ENCODE measurements around the gene OAS1. TPM values are rescaled to one million over a fixed set of nuclear protein-coding genes. Genes with fewer than 3 reads are reported as not detected.
"Not testable (repeated sequence)": the region's sequence is repeated elsewhere in the genome, so short reads cannot be mapped to it uniquely, and the experiment has no call there.

OAS1 gene
- total RNA-seq, 1 donor from 2014 or later, result not detected

- TF ChIP-seq, protein P1, sequence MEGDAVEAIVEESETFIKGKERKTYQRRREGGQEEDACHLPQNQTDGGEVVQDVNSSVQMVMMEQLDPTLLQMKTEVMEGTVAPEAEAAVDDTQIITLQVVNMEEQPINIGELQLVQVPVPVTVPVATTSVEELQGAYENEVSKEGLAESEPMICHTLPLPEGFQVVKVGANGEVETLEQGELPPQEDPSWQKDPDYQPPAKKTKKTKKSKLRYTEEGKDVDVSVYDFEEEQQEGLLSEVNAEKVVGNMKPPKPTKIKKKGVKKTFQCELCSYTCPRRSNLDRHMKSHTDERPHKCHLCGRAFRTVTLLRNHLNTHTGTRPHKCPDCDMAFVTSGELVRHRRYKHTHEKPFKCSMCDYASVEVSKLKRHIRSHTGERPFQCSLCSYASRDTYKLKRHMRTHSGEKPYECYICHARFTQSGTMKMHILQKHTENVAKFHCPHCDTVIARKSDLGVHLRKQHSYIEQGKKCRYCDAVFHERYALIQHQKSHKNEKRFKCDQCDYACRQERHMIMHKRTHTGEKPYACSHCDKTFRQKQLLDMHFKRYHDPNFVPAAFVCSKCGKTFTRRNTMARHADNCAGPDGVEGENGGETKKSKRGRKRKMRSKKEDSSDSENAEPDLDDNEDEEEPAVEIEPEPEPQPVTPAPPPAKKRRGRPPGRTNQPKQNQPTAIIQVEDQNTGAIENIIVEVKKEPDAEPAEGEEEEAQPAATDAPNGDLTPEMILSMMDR (conservative IDR thresholded peaks at IDR 0.05), result no peak
- no peaks in the 10 kb centered on the region for H3K4me1 Mint-ChIP-seq
- H3K36me3 Mint-ChIP-seq (ENCODE audit: low read depth), result peaks cover 3% of the 10 kb centered on the region
- H3K27me3 Mint-ChIP-seq (ENCODE audit: low read depth), result peaks cover 63% of the 10 kb centered on the region
- H3K27ac Mint-ChIP-seq (ENCODE audit: unreplicated experiment), result no peak overlapping the region
- no peak for DNase-seq (ENCODE audit: low read depth, low spot score)
- peaks cover 6% of the 10 kb centered on the region for H3K9me3 Mint-ChIP-seq
- no peak overlapping the region for H3K4me3 Mint-ChIP-seq
Measured at GRCh38 chr12:112919121-112919520, 12.4 kb downstream of the OAS1 start.

DNA sequence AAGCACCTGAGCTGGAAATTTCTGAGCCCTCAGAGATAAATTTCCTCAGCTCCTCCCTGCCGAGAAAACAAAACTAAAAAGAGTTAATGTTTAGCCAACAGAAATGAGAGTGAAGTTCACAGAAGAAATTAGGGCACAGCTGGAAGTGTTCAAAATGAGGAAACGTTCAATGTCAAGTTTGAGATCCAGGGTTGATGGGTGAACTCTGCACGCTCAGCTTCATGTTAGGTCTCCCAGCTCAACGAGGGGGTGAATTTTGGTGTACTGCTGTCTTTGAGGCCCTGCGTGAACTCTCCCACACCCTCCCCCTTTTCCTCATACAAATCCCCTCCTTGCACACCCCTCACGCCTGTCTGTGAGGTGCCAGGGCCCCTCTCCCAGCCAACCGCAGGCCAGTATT lies 18.2 kb downstream of the OAS1 start:
- no peak for DNase-seq (ENCODE audit: low read depth, low spot score)
- Mint-ChIP-seq H3K27ac (ENCODE audit: unreplicated experiment) (no peak overlapping the region), H3K9me3 (peaks cover 4% of the 10 kb centered on the region), H3K36me3 (ENCODE audit: low read depth) (peaks cover 3% of the 10 kb centered on the region), H3K27me3 (ENCODE audit: low read depth) (peaks cover 61% of the 10 kb centered on the region), H3K4me3 (no peak overlapping the region), H3K4me1 (peaks cover 5% of the 10 kb centered on the region)
- TF ChIP-seq, protein P1 (conservative IDR thresholded peaks at IDR 0.05), result no peak

GRCh38 chr12:112926416-112927033 lies 19.8 kb downstream of the OAS1 start:
- not testable (repeated sequence) for H3K4me1 Mint-ChIP-seq; H3K36me3 Mint-ChIP-seq (ENCODE audit: low read depth); H3K27ac Mint-ChIP-seq (ENCODE audit: unreplicated experiment); H3K4me3 Mint-ChIP-seq; H3K9me3 Mint-ChIP-seq; DNase-seq (ENCODE audit: low read depth, low spot score)
- peaks cover 47% of the 10 kb centered on the region for H3K27me3 Mint-ChIP-seq (ENCODE audit: low read depth)

DNA sequence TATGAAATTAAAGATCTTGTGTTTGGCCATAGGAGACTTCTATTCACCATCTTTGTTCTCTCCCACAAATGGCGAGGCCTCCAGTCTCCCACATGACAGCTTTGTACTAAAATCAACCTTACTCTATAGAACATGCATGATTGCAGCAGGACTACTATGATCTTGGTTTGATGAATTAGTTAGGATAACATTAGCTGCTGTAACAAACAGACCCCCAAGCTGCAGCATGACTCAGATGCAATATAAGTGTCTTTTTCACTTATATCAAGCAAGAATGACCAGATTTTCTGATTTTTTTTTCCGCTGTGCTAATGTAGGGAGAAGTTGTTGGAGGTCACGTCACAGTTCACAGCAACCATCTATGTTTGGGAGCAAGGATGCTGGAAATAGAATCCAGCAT lies 20.7 kb downstream of the OAS1 start:
- peaks cover 3% of the 10 kb centered on the region for H3K36me3 Mint-ChIP-seq (ENCODE audit: low read depth)
- peaks cover 5% of the 10 kb centered on the region for H3K4me1 Mint-ChIP-seq
- no peak overlapping the region for H3K27ac Mint-ChIP-seq (ENCODE audit: unreplicated experiment)
- no peak for DNase-seq (ENCODE audit: low read depth, low spot score)
- TF ChIP-seq, protein P1 (conservative IDR thresholded peaks at IDR 0.05), result no peak
- peaks cover 4% of the 10 kb centered on the region for H3K9me3 Mint-ChIP-seq
- H3K4me3 Mint-ChIP-seq, result no peak overlapping the region
- H3K27me3 Mint-ChIP-seq (ENCODE audit: low read depth), result peaks cover 43% of the 10 kb centered on the region

GRCh38 chr12:112927925-112928324 lies 21.2 kb downstream of the OAS1 start:
- peaks cover 5% of the 10 kb centered on the region for H3K4me1 Mint-ChIP-seq
- no peak overlapping the region for H3K4me3 Mint-ChIP-seq
- TF ChIP-seq, protein P1 (conservative IDR thresholded peaks at IDR 0.05), result no peak
- peaks cover 4% of the 10 kb centered on the region for H3K9me3 Mint-ChIP-seq
- peaks cover 41% of the 10 kb centered on the region for H3K27me3 Mint-ChIP-seq (ENCODE audit: low read depth)
- H3K27ac Mint-ChIP-seq (ENCODE audit: unreplicated experiment), result no peak overlapping the region
- H3K36me3 Mint-ChIP-seq (ENCODE audit: low read depth), result peaks cover 3% of the 10 kb centered on the region
- DNase-seq (ENCODE audit: low read depth, low spot score), result no peak

DNA sequence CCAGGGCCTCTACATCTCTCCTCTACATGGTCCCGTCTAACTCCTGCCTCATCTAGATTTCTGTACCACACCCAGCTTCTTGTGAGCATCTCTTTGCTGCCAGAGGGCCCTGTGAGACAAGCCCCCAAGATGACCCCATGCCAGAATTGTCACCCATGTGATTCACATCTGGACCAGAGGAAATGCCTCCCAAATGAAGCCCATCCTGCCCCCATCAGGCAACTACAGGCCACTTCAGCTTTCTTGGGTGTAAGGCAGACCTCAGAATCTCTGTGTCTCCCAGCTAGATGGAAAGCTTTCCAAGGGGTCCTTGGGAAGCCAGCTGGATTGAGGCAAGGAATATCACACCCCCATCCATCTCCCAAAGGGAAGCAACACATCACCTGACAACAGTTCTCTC lies 22.2 kb downstream of the OAS1 start:
- H3K27me3 Mint-ChIP-seq (ENCODE audit: low read depth), result peaks cover 31% of the 10 kb centered on the region

More for the DNA sequence above, 22.2 kb downstream of the OAS1 start:
- no peak for DNase-seq (ENCODE audit: low read depth, low spot score)
- Mint-ChIP-seq H3K4me1 (peaks cover 5% of the 10 kb centered on the region), H3K4me3 (no peak overlapping the region), H3K36me3 (ENCODE audit: low read depth) (peaks cover 3% of the 10 kb centered on the region), H3K27ac (ENCODE audit: unreplicated experiment) (no peak overlapping the region), H3K9me3 (peaks cover 4% of the 10 kb centered on the region)
- TF ChIP-seq, protein P1 (conservative IDR thresholded peaks at IDR 0.05), result no peak
